Body of pancreas (tissue), 4 donors: ENCODE data around the gene KIRREL3.

ENCODE experiments used
- POLR2A ChIP-seq, 3 donors: fragments of 450-650 bp; IDR thresholded peaks; one replicate each; pipeline ENCODE4 v1.6.1; 2016; ENCODE audit warnings: antibody characterized with exemption in 3 of 3, mild to moderate bottlenecking in 2 of 3
- TF ChIP-seq, protein P1 (sequence below), 7 experiments: fragments of 450-650 bp in 4 of 7; fragments of 200-600 bp in 3 of 7; sonication (generic) in 3 of 7; IDR thresholded peaks; one replicate each; pipeline ENCODE4 v1.5.1; 2016 to 2019; ENCODE audit warnings: antibody characterized with exemption in 7 of 7

DNA sequence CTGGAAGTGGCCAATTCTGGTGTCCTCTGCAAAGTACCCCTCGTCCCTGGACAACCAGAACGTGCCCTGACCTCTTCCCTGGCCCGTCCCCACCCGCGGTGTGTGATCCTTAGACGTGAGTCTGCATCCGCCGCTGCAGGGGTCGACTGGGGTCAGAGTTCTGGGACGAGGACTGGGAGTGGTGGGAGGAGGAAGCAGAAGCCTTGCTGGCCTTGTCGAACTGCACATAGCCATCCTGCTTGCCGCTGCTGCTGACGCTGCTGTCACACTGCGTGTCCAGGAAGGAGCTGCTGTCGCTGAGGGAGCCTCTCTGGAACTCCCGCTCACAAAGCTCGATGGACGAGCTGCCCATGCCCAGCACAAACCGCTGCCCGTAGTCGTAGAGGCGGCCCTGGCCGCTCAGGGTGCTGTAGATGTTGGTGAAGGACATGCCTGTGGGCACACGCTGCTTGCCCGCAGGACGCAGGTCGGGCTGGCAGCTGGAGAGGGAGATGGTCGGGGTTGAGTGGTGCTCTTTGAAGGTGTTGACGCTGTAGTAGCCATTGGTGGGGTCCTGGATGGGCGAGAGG, 576.0 kb downstream of the KIRREL3 start:
- TF ChIP-seq, protein P1, sequence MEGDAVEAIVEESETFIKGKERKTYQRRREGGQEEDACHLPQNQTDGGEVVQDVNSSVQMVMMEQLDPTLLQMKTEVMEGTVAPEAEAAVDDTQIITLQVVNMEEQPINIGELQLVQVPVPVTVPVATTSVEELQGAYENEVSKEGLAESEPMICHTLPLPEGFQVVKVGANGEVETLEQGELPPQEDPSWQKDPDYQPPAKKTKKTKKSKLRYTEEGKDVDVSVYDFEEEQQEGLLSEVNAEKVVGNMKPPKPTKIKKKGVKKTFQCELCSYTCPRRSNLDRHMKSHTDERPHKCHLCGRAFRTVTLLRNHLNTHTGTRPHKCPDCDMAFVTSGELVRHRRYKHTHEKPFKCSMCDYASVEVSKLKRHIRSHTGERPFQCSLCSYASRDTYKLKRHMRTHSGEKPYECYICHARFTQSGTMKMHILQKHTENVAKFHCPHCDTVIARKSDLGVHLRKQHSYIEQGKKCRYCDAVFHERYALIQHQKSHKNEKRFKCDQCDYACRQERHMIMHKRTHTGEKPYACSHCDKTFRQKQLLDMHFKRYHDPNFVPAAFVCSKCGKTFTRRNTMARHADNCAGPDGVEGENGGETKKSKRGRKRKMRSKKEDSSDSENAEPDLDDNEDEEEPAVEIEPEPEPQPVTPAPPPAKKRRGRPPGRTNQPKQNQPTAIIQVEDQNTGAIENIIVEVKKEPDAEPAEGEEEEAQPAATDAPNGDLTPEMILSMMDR (IDR thresholded peaks at IDR 0.05), result no peak
- TF ChIP-seq POLR2A (IDR thresholded peaks at IDR 0.05), result no peak
